ENCODE measurements around the gene MIPOL1. TPM values are rescaled to one million over a fixed set of nuclear protein-coding genes. Genes with fewer than 3 reads are reported as not detected.

The MIPOL1 gene
- total and polyA plus RNA-seq, 2 of the 13 experiments (the other 11 are each of a cell fraction or from before 2014, with no cell fraction given): 8.6 to 34.2 TPM

GRCh38 chr14:37594971-37595808, 397.5 kb downstream of the MIPOL1 start, which contains the start of the genes FOXA1 and TTC6 (continued):
- TF ChIP-seq PRDM15 (CRISPR knock-in tag; IDR thresholded peaks at IDR 0.05): 0 out of 2 replicates have a peak, but pooled peaks have one; percentile 29
- no peak for TF ChIP-seq ZNF17 (CRISPR knock-in tag; IDR thresholded peaks at IDR 0.05)
- no peak; the same call in 1 of the 2 replicates for TF ChIP-seq ZBED4 (CRISPR knock-in tag; IDR thresholded peaks at IDR 0.05; ENCODE audit: borderline replicate concordance)
- TF ChIP-seq ZNF275 (CRISPR knock-in tag; IDR thresholded peaks at IDR 0.05; ENCODE audit: borderline replicate concordance): no peak
- TF ChIP-seq IRX3 (CRISPR knock-in tag; IDR thresholded peaks at IDR 0.05; ENCODE audit: borderline replicate concordance, low read depth): 0 out of 2 replicates have a peak, but pooled peaks have one; percentile 31
- TF ChIP-seq EZH2 (conservative IDR thresholded peaks at IDR 0.05; ENCODE audit: low read depth, low read length): no peak
- TF ChIP-seq GATAD1 (CRISPR knock-in tag; IDR thresholded peaks at IDR 0.05): peak; percentile 21; the same call in 1 of the 2 replicates
- no peak for TF ChIP-seq ZNF703 (CRISPR knock-in tag; IDR thresholded peaks at IDR 0.05; ENCODE audit: borderline replicate concordance)
- peak; percentile 72; the same call in 1 of the 2 replicates for TF ChIP-seq KDM1A (CRISPR knock-in tag; IDR thresholded peaks at IDR 0.05)
- no peak for TF ChIP-seq NONO (IDR thresholded peaks at IDR 0.05)
- TF ChIP-seq NONO (CRISPR knock-in tag; conservative IDR thresholded peaks at IDR 0.05): no peak
- TF ChIP-seq MAF1 (CRISPR knock-in tag; IDR thresholded peaks at IDR 0.05; ENCODE audit: borderline replicate concordance): peak; percentile 82
- TF ChIP-seq ZNF282 (IDR thresholded peaks at IDR 0.05; ENCODE audit: partially characterized antibody): no peak
- peak; percentile 12; the same call in 1 of the 2 replicates for TF ChIP-seq PPARG (CRISPR knock-in tag; conservative IDR thresholded peaks at IDR 0.05)
- TF ChIP-seq FOXO1 (CRISPR knock-in tag; IDR thresholded peaks at IDR 0.05): peak; percentile 60; the same call in 1 of the 2 replicates
- no peak for TF ChIP-seq ZNF224 (CRISPR knock-in tag; IDR thresholded peaks at IDR 0.05)
- no peak for TF ChIP-seq ATF7 (IDR thresholded peaks at IDR 0.05)
- no peak for TF ChIP-seq ATF7 (CRISPR knock-in tag; IDR thresholded peaks at IDR 0.05)
